Measurements from ENCODE around the gene MALT1.
A peak's percentile ranks its signal among the peaks of the same experiment; 100 is the strongest.
"Not testable (repeated sequence)": the region's sequence is repeated elsewhere in the genome, so short reads cannot be mapped to it uniquely, and the experiment has no call there.

The MALT1 gene

GRCh38 chr18:58732471-58732870 is 61.2 kb downstream of the MALT1 start:
- DNase-seq (ENCODE audit: low read depth in 1 of 2, low spot score in 1 of 2): no peak

- DNase-seq (ENCODE audit: low read depth in 1 of 2, low spot score in 1 of 2): no peak
Measured at GRCh38 chr18:58733866-58734265, 62.6 kb downstream of the MALT1 start.

GRCh38 chr18:58738322-58738721 is 67.1 kb downstream of the MALT1 start:
- DNase-seq (ENCODE audit: low read depth in 1 of 2, low spot score in 1 of 2): no peak

GRCh38 chr18:58745914-58746313 is 74.6 kb downstream of the MALT1 start:
- no peak for DNase-seq (ENCODE audit: low read depth in 1 of 2, low spot score in 1 of 2)

- DNase-seq (ENCODE audit: low read depth in 1 of 2, low spot score in 1 of 2): no peak
Measured at GRCh38 chr18:58748899-58749595, 77.8 kb downstream of the MALT1 start.

GRCh38 chr18:58753976-58754375 is 82.7 kb downstream of the MALT1 start:
- DNase-seq (ENCODE audit: low read depth in 1 of 2, low spot score in 1 of 2): no peak

- DNase-seq (ENCODE audit: low read depth in 1 of 2, low spot score in 1 of 2): no peak
Measured at GRCh38 chr18:58754544-58755068, 83.3 kb downstream of the MALT1 start.

- DNase-seq (ENCODE audit: low read depth in 1 of 2, low spot score in 1 of 2): no peak
Measured at GRCh38 chr18:58755304-58756010, 84.2 kb downstream of the MALT1 start.

- DNase-seq (ENCODE audit: low read depth in 1 of 2, low spot score in 1 of 2): no peak
Measured at GRCh38 chr18:58756148-58756547, 84.9 kb downstream of the MALT1 start.

- DNase-seq (ENCODE audit: low read depth in 1 of 2, low spot score in 1 of 2): no peak
Measured at GRCh38 chr18:58756596-58757240, 85.5 kb downstream of the MALT1 start.

- not testable (repeated sequence) for DNase-seq (ENCODE audit: low read depth in 1 of 2, low spot score in 1 of 2)
Measured at GRCh38 chr18:58757351-58757750, 86.1 kb downstream of the MALT1 start.

GRCh38 chr18:58758046-58758445 is 86.8 kb downstream of the MALT1 start:
- no peak for DNase-seq (ENCODE audit: low read depth in 1 of 2, low spot score in 1 of 2)

- no peak for DNase-seq (ENCODE audit: low read depth in 1 of 2, low spot score in 1 of 2)
Measured at GRCh38 chr18:58758606-58759005, 87.3 kb downstream of the MALT1 start.

- no peak for DNase-seq (ENCODE audit: low read depth in 1 of 2, low spot score in 1 of 2)
Measured at GRCh38 chr18:58761241-58761969, 90.1 kb downstream of the MALT1 start.

GRCh38 chr18:58761970-58762780 is 90.9 kb downstream of the MALT1 start:
- DNase-seq (ENCODE audit: low read depth in 1 of 2, low spot score in 1 of 2): no peak

GRCh38 chr18:58762781-58763171 is 91.5 kb downstream of the MALT1 start:
- DNase-seq (ENCODE audit: low read depth in 1 of 2, low spot score in 1 of 2): no peak

GRCh38 chr18:58766164-58766563 is 94.9 kb downstream of the MALT1 start:
- no peak for DNase-seq (ENCODE audit: low read depth in 1 of 2, low spot score in 1 of 2)

- no peak for DNase-seq (ENCODE audit: low read depth in 1 of 2, low spot score in 1 of 2)
Measured at GRCh38 chr18:58766946-58767345, 95.7 kb downstream of the MALT1 start.

- DNase-seq (ENCODE audit: low read depth in 1 of 2, low spot score in 1 of 2): peak; percentile 49 to 54
Measured at GRCh38 chr18:58768293-58768974, 97.2 kb downstream of the MALT1 start.

GRCh38 chr18:58769321-58769720 is 98.1 kb downstream of the MALT1 start:
- DNase-seq (ENCODE audit: low read depth in 1 of 2, low spot score in 1 of 2): no peak

All from activated CD4-positive, alpha-beta T cell treated with anti-CD3 and anti-CD28 coated beads, Interleukin-2, amount 50 U/mL, for 24 hours (primary cell).